Measurements from ENCODE around the gene SS18. TPM values are rescaled to one million over a fixed set of nuclear protein-coding genes. Genes with fewer than 3 reads are reported as not detected.

The SS18 gene
- total and polyA plus RNA-seq, 2 of the 13 experiments (the other 11 are each of a cell fraction or from before 2014, with no cell fraction given), result 49.2 to 82.7 TPM

GRCh38 chr18:26057344-26057773, 33.1 kb downstream of the SS18 start:
- Histone ChIP-seq H3K4me2 (ENCODE audit: low read depth, low read length) (no peak overlapping the region), H3K27ac (ENCODE audit: extremely low read length, insufficient read depth, low read length) (no peak overlapping the region), H4K20me1 (ENCODE audit: insufficient read depth, low read length) (no peaks in the 10 kb centered on the region), H3K4me1 (ENCODE audit: insufficient read depth, low read length) (no peaks in the 10 kb centered on the region), H3K4me3 (replicated peaks in 1 of 3; ENCODE audit: insufficient read depth in 1 of 3, low read depth in 2 of 3, low read length in 3 of 3) (no peak overlapping the region), H3K27me3 (ENCODE audit: control insufficient read depth in 1 of 2, insufficient read depth in 2 of 2, low read length in 2 of 2) (no peaks in the 10 kb centered on the region), H2AFZ (ENCODE audit: low read length) (no peak overlapping the region), H3K36me3 (replicated peaks in 1 of 2; ENCODE audit: control insufficient read depth in 1 of 2, insufficient read depth in 2 of 2, low read length in 2 of 2) (peaks cover 9 to 29% of the 10 kb centered on the region in 2 experiments), H3K79me2 (ENCODE audit: insufficient read depth, low read length) (peaks cover 3% of the 10 kb centered on the region), H3K9ac (ENCODE audit: insufficient read depth, low read depth, low read length) (no peak overlapping the region), H3K9me3 (ENCODE audit: low read length) (no peaks in the 10 kb centered on the region)
- in situ Hi-C loops (cut with HindIII; ENCODE audit: extremely low pct_ligation_motif_present, low pct_unique_long_range_greater_than_20kb) (no loop called here), intact Hi-C loops (cut with micrococcal nuclease; ENCODE audit: unreplicated experiment) (no loop called here)
- no peak for FAIRE-seq
- ATAC-seq, result no peak
- no peak for DNase-seq (ENCODE audit: low spot score)
- BruUV-seq (replicated peaks), result no TSS peak
- ChIA-PET CTCF (ENCODE audit: low intra/inter-chr PET ratio, low total read pairs) (no interaction called here), POLR2A (no interaction called here)
- 92% methylated on average over 7 of the region's 7 CpGs for WGBS (ENCODE audit: low lambda C conversion rate)
- TF ChIP-seq IKZF1 (IDR thresholded peaks at IDR 0.05) (no peak), ZNF264 (CRISPR knock-in tag; IDR thresholded peaks at IDR 0.05) (no peak), ZBTB39 (CRISPR knock-in tag; IDR thresholded peaks at IDR 0.05) (no peak), ZNF451 (CRISPR knock-in tag; IDR thresholded peaks at IDR 0.05) (no peak), ZNF547 (CRISPR knock-in tag; IDR thresholded peaks at IDR 0.05) (no peak), BRF2 (CRISPR knock-in tag; IDR thresholded peaks at IDR 0.05) (no peak), ZNF597 (CRISPR knock-in tag; IDR thresholded peaks at IDR 0.05) (no peak), ZBTB3 (CRISPR knock-in tag; IDR thresholded peaks at IDR 0.05; ENCODE audit: borderline replicate concordance, low read depth) (no peak)

All from HepG2 (cell line).